Endodermal cell (in vitro differentiated cells): ENCODE data around the gene EMID1. TPM values are rescaled to one million over a fixed set of nuclear protein-coding genes. Genes with fewer than 3 reads are reported as not detected.

Experiments
- DNase-seq: peaks from one replicate; pipeline ENCODE4 v3.0.0-alpha.2; 2017
- H3K27ac ChIP-seq: 2 replicates; pipeline ENCODE4 v1.5.1; 2013; ENCODE audit warnings: mild to moderate bottlenecking, low read depth, low read length, moderate library complexity
- H3K27me3 ChIP-seq: 2 replicates; pipeline ENCODE4 v1.6.1; 2013; ENCODE audit warnings: mild to moderate bottlenecking, low read length, moderate library complexity; ENCODE audit not compliant: insufficient read depth, control insufficient read depth, poor library complexity, severe bottlenecking
- H3K36me3 ChIP-seq: 2 replicates; pipeline ENCODE4 v1.7.0; 2013; ENCODE audit warnings: mild to moderate bottlenecking, low read length, moderate library complexity; ENCODE audit not compliant: control insufficient read depth, insufficient read depth
- H3K4me1 ChIP-seq: one replicate; pipeline ENCODE4 v1.7.0; 2013; ENCODE audit warnings: low read length; ENCODE audit not compliant: control insufficient read depth, insufficient read depth
- H3K4me3 ChIP-seq: 2 replicates; pipeline ENCODE4 v1.5.1; 2013; ENCODE audit warnings: mild to moderate bottlenecking, low read length, moderate library complexity
- H3K9ac ChIP-seq: 2 replicates; pipeline ENCODE4 v1.6.1; 2013; ENCODE audit warnings: mild to moderate bottlenecking, low read length, moderate library complexity; ENCODE audit not compliant: poor library complexity, severe bottlenecking; ENCODE audit errors: extremely low read depth
- H3K9me3 ChIP-seq: 2 replicates; pipeline ENCODE4 v1.6.1; 2013; ENCODE audit warnings: mild to moderate bottlenecking, low read length, moderate library complexity; ENCODE audit not compliant: control insufficient read depth
- H3K27ac Mint-ChIP-seq: 2 replicates; pipeline ENCODE4 v1.8.0; 2020; ENCODE audit warnings: mixed read lengths
- H3K27me3 Mint-ChIP-seq: 2 replicates; pipeline ENCODE4 v1.8.0; 2021; ENCODE audit warnings: mild to moderate bottlenecking, mixed read lengths; ENCODE audit not compliant: insufficient read depth
- H3K36me3 Mint-ChIP-seq: 2 replicates; pipeline ENCODE4 v1.8.0; 2020; ENCODE audit warnings: low read depth, mixed read lengths
- H3K4me1 Mint-ChIP-seq: 2 replicates; pipeline ENCODE4 v1.8.0; 2020; ENCODE audit warnings: mixed read lengths
- H3K4me3 Mint-ChIP-seq: 2 replicates; pipeline ENCODE4 v1.8.0; 2020; ENCODE audit warnings: mild to moderate bottlenecking, moderate library complexity, mixed read lengths
- H3K9me3 Mint-ChIP-seq: 2 replicates; pipeline ENCODE4 v1.8.0; 2020; ENCODE audit warnings: mild to moderate bottlenecking, mixed read lengths
- CTCF ChIP-seq: fragments of 200-600 bp; sonication (generic); conservative IDR thresholded peaks from 2 replicates; pipeline ENCODE4 v1.5.0; 2021; ENCODE audit warnings: antibody characterized with exemption, mild to moderate bottlenecking
- WGBS, 2 experiments: methylation state at CpG; one replicate each; pipeline versions ENCODE4 v1.1.5 to v1.1.7; 2013; ENCODE audit warnings: missing lambda C conversion rate in 2 of 2, mixed read lengths in 1 of 2; ENCODE audit not compliant: insufficient coverage in 1 of 2, insufficient read length in 1 of 2; 5-methylcytosine and 5-hydroxymethylcytosine counted together
- total RNA-seq, 2 donors: library from RNA; stranded (reverse); fragmentation: NEBNext Ultra II Directional in 1 of 2; extraction: Animal tissue kit (Norgen Biotek cat#: 25700) in 1 of 2; gene quantifications; 2 replicates in 1 of 2; 3 replicates in 1 of 2; pipeline ENCODE4 v1.2.1, GENCODE V29; 2021

Gene EMID1
- total RNA-seq, 2 donors from 2014 or later: 19.8 to 41.8 TPM

- Histone ChIP-seq H3K9me3 (no peaks in the 10 kb centered on the region), H3K27me3 (peaks cover 12% of the 10 kb centered on the region), H3K36me3 (no peaks in the 10 kb centered on the region), H3K27ac (no peak overlapping the region), H3K4me3 (no peak overlapping the region), H3K9ac (no peak overlapping the region), H3K4me1 (peaks cover 8% of the 10 kb centered on the region)
- 82 to 84% methylated on average over 8 to 13 of the region's 13 CpGs for WGBS, 2 experiments
- peaks cover 21% of the 10 kb centered on the region for H3K4me1 Mint-ChIP-seq
- peaks cover 5% of the 10 kb centered on the region for H3K9me3 Mint-ChIP-seq
- peaks cover 12% of the 10 kb centered on the region for H3K27me3 Mint-ChIP-seq
- no peak overlapping the region for H3K27ac Mint-ChIP-seq
- no peak for DNase-seq
- peaks cover 7% of the 10 kb centered on the region for H3K36me3 Mint-ChIP-seq
- TF ChIP-seq CTCF: no peak
- peak overlapping the region; percentile 33 for H3K4me3 Mint-ChIP-seq
Observed at GRCh38 chr22:29308791-29309262, 103.1 kb downstream of the EMID1 start.

Other genes with a start within 250 kb of the EMID1 start
- not detected for gene C22orf31, start 144.1 kb upstream of the EMID1 start, total RNA-seq
- 1 to 10 TPM; 6.2 to 7.5 TPM for gene KREMEN1, start 132.9 kb upstream of the EMID1 start, total RNA-seq
- gene RHBDD3, start 62.1 kb downstream of the EMID1 start, total RNA-seq: 10 to 100 TPM; 65.0 to 75.2 TPM
- 100 to 1,000 TPM; 295 to 352 TPM for gene EWSR1, start 62.4 kb downstream of the EMID1 start, total RNA-seq
- 10 to 100 TPM; 22.2 to 24.9 TPM for gene GAS2L1, start 100.8 kb downstream of the EMID1 start, total RNA-seq
- 1 to 10 TPM; 1.3 TPM for gene RASL10A, start 109.8 kb downstream of the EMID1 start, total RNA-seq
- gene AP1B1, start 182.7 kb downstream of the EMID1 start, total RNA-seq: 10 to 100 TPM; 64.9 to 76.6 TPM
- not detected for gene RFPL1, start 232.7 kb downstream of the EMID1 start, total RNA-seq